Coronary artery (tissue), 2 donors: ENCODE measurements around the gene CCDC33.

ENCODE experiments used
- DNase-seq: peaks from one replicate; pipeline ENCODE4 v3.0.0-alpha.2; 2017; ENCODE audit warnings: low spot score
- H3K27ac ChIP-seq, 2 donors: fragments of 200-600 bp; sonication (generic); one replicate each; pipeline ENCODE4 v1.5.1; 2016 to 2019
- H3K4me3 ChIP-seq: fragments of 200-600 bp; sonication (generic); 2 replicates; pipeline ENCODE4 v1.5.1; 2016; ENCODE audit warnings: mild to moderate bottlenecking, moderate library complexity
- TF ChIP-seq, protein P1 (sequence below): fragments of 200-600 bp; sonication (generic); IDR thresholded peaks from one replicate; pipeline ENCODE4 v1.5.1; 2019; ENCODE audit warnings: antibody characterized with exemption

Gene CCDC33

DNA sequence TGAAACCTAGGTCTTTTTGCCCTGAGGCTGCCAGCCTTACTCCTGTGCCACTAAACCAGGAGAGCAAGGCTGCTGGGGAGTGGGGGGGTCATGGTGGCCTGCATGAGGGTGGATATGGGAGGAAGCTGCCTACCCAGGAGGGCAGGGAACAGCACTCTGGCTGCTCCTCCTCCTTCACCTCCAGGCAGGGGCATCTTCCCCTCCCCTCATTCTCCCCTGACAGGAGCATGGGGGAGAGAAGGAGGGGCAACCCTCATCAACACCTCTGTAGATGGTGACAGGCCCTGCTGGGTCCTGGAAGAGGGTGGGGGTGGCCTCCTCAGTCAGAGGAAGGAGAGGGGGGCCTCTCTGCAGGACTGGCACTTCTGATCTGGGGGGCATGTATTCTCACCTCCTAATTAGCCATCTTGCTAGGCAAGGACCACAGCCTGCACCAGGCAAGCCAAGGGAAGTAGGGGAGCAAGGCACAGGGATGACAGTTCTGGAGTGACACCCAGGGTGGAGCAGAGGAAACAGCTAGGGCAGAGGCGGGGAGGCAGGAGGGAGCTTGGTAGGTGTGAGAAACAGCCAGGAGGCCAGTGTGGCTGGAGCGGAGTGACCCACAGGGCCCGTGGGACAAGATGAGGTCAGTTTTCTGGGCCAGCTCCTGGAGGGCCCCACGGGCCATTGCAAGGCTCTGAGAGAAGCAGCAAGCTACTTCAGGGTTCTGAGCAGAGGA lies 4.9 kb downstream of the CCDC33 start:
- TF ChIP-seq, protein P1, sequence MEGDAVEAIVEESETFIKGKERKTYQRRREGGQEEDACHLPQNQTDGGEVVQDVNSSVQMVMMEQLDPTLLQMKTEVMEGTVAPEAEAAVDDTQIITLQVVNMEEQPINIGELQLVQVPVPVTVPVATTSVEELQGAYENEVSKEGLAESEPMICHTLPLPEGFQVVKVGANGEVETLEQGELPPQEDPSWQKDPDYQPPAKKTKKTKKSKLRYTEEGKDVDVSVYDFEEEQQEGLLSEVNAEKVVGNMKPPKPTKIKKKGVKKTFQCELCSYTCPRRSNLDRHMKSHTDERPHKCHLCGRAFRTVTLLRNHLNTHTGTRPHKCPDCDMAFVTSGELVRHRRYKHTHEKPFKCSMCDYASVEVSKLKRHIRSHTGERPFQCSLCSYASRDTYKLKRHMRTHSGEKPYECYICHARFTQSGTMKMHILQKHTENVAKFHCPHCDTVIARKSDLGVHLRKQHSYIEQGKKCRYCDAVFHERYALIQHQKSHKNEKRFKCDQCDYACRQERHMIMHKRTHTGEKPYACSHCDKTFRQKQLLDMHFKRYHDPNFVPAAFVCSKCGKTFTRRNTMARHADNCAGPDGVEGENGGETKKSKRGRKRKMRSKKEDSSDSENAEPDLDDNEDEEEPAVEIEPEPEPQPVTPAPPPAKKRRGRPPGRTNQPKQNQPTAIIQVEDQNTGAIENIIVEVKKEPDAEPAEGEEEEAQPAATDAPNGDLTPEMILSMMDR, result no peak
- no peak for DNase-seq
- peak overlapping the region in 1 of 2 donors; percentile 54 for H3K27ac ChIP-seq
- H3K4me3 ChIP-seq, result no peak overlapping the region

DNA sequence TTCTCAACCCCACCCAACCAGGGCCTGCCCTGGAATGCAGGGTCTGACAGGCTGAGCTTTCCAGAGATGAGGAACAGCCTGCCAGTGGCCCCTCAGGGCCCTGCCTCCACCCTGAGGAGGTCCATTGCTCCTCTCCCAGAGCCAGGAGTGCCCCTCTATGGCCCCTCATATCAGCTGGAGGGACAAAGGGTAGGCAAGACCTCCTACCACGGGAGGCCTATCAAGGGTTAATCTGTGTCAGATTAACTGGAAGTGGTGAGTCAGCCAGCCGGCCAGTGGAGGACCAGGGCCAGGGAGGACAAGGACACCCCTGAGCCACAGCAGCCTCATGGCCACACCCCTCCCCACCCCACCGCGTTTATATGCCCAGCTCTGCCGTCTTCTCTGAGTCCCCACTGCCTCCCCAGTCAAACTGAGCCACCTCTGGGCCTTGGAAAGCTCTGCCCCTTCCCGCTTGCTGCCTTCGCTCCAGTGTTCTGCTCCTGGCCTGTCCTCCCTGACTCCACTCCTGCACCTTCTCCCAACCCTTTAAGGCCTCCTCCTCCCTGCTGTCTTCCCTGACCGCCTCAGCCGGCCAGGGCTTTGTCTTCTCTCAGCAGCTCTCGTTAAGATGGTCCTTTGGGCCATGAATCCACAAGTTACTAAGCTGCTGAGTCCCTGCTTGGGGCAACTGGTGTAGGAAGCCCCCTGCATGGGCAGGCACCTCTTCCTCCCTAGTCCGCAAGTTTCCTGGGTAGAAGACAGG lies 6.5 kb downstream of the CCDC33 start:
- TF ChIP-seq, protein P1, result no peak
- Histone ChIP-seq H3K4me3 (no peak overlapping the region), H3K27ac (no peak overlapping the region)
- no peak for DNase-seq

DNA sequence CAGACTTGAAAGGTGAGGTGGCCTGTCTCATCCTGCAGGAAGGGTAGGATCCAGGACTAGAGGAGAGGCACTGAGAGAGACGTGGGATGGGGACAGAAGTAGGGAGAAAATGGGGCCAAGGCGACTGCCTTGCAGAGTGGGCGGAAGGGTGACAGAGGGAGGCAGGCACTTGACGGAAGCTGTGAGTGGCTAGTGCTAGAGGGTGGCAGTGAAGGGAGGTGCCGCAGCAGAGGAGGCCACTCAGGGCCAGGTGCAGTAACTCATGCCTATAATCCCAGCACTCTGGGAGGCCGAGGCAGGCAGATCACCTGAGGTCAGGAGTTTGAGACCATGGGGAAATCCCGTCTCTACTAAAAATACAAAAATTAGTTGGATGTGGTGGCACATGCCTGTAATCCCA lies 7.3 kb downstream of the CCDC33 start:
- no peak overlapping the region for H3K27ac ChIP-seq
- TF ChIP-seq, protein P1, result no peak
- no peak for DNase-seq
- no peak overlapping the region for H3K4me3 ChIP-seq

DNA sequence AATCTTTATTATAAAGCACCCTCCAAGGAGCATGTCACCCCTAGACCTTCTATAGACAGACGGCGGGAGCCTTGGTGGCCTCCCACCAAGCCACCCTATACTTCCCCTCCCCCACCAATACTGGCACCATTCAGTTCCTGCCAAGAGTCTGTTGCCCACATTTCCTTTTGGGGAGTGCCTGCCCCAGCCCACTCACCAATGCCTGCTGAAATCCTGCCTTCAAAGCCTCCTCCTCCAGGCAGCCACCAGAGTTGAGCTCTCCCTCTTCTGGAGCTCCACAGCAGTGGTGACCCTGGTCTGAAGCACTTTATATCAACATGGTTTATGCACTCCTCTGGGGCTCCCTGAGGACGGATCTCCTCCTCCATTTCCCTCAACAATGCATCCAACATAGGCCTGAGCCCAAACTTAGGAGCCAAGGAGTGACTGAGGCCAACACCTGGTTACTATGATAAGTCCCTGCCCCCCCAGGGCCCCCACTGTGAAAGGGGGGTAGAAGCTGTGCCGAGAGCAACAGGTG lies 8.8 kb downstream of the CCDC33 start:
- DNase-seq, result no peak
- TF ChIP-seq, protein P1, result no peak
- no peak overlapping the region for H3K4me3 ChIP-seq
- no peak overlapping the region for H3K27ac ChIP-seq

DNA sequence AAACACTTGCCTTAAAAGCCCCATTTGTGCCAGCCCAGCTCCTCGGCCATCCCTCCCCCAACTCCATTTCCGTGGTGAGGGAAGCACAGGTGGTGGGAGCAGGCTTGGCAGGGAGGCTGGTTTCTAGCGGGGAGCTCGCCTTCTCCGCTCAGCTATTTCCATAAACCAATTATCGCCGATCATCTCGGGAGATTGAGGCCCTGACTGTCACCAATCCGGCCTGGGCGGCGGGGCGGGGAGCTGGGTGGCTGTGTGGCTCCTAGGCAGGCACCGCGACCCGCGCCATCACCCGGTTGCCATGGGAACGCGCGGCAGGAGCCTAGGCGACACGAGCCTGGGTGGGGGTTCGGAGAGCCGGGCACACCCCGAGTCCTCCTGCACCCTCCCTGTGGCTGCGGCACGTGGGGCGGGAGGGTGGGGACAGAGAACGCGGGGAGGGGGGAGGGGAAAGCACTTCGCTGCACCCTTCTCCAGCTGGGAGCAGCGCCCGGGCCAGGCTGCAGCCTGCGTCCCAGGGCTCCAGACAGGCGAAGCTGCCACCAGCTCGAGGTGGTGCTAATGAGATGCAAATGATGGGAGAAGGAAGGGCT lies 9.3 kb downstream of the CCDC33 start:
- Histone ChIP-seq H3K4me3 (peak overlapping the region; percentile 48), H3K27ac (no peak overlapping the region)
- TF ChIP-seq, protein P1, result no peak
- no peak for DNase-seq

DNA sequence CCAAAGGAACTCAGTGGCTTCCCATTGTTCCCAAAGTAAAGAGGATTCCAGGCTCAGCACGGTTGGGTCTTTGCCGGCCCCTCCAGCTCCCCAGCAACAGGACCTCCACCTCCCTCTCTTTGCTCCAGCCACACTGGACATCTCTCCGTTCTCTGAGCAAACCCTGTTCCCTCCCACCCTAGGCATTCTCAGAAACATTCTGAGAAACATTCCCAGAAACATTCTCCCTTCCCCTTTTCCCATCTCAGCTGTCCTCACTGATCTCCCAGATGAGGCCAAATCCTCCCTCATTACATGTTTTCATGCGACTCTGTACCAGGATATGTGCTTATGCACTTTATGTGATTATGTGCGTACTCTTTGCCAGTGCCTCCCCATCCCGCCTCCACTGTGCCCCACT lies 14.1 kb downstream of the CCDC33 start:
- no peak for DNase-seq
- TF ChIP-seq, protein P1, result no peak
- Histone ChIP-seq H3K27ac (peak overlapping the region in 1 of 2 donors; percentile 29), H3K4me3 (no peak overlapping the region)
